IPS DF 4.7 (cell line): ENCODE measurements around the gene DFFA.
"Not testable (repeated sequence)": the region's sequence is repeated elsewhere in the genome, so short reads cannot be mapped to it uniquely, and the experiment has no call there.

Source experiments
- DNase-seq: peaks from one replicate; pipeline ENCODE4 v3.0.0-alpha.2; 2013; ENCODE audit warnings: low spot score; ENCODE audit errors: extremely low read depth

Gene DFFA

GRCh38 chr1:10506046-10506676 is 33.8 kb upstream of the DFFA start:
- DNase-seq, result not testable (repeated sequence)

GRCh38 chr1:10504249-10504648 is 31.9 kb upstream of the DFFA start:
- no peak for DNase-seq

GRCh38 chr1:10502206-10502605 is 29.9 kb upstream of the DFFA start:
- DNase-seq, result no peak

- DNase-seq, result no peak
These were observed 25.9 kb upstream of the DFFA start for GRCh38 chr1:10498231-10498630.

GRCh38 chr1:10497109-10497508 is 24.8 kb upstream of the DFFA start:
- DNase-seq, result no peak

- no peak for DNase-seq
These were observed 23.6 kb upstream of the DFFA start for GRCh38 chr1:10495952-10496351.

- DNase-seq, result no peak
These were observed 23.1 kb upstream of the DFFA start for GRCh38 chr1:10495475-10495817.

GRCh38 chr1:10494754-10495474 is 22.6 kb upstream of the DFFA start:
- no peak for DNase-seq

- no peak for DNase-seq
These were observed 22.1 kb upstream of the DFFA start for GRCh38 chr1:10494418-10494753.

GRCh38 chr1:10490286-10490970 is 18.1 kb upstream of the DFFA start:
- DNase-seq, result no peak

- DNase-seq, result no peak
These were observed 17.1 kb upstream of the DFFA start for GRCh38 chr1:10489291-10490055.

GRCh38 chr1:10484521-10484920 is 12.2 kb upstream of the DFFA start:
- no peak for DNase-seq

GRCh38 chr1:10480614-10481013 is 8.3 kb upstream of the DFFA start:
- DNase-seq, result no peak

GRCh38 chr1:10479296-10479695 is 7.0 kb upstream of the DFFA start:
- no peak for DNase-seq

GRCh38 chr1:10475510-10475909 is 3.2 kb upstream of the DFFA start:
- no peak for DNase-seq

- peak; percentile 62 for DNase-seq
These were observed 2.5 kb upstream of the DFFA start, which contains the start of gene PEX14 for GRCh38 chr1:10474613-10475507. Gene PEX14, plus strand, starts transcription at chr1:10474950. Its CDS starts 17 bp downstream, at chr1:10474967.

- not testable (repeated sequence) for DNase-seq
These were observed 1.9 kb upstream of the DFFA start for GRCh38 chr1:10474309-10474612.

- no peak for DNase-seq
These were observed 926 bp upstream of the DFFA start for GRCh38 chr1:10473145-10473765.

GRCh38 chr1:10471411-10472219 is 714 bp downstream of the DFFA start:
- no peak for DNase-seq

- no peak for DNase-seq
These were observed 2.3 kb downstream of the DFFA start for GRCh38 chr1:10470043-10470442.
